Hindlimb muscle (tissue), 1 donor: Measurements from ENCODE around the gene SLC29A3. TPM values are rescaled to one million over a fixed set of nuclear protein-coding genes. Genes with fewer than 3 reads are reported as not detected.
A peak's percentile ranks its signal among the peaks of the same experiment; 100 is the strongest.
"Not testable (repeated sequence)": the region's sequence is repeated elsewhere in the genome, so short reads cannot be mapped to it uniquely, and the experiment has no call there.

Experiments used
- DNase-seq: peaks from one replicate; pipeline ENCODE4 v3.0.0-alpha.2; 2013
- polyA plus RNA-seq: library from polyadenylated mRNA; unstranded; fragments of 120-200 nt; gene quantifications from one replicate; pipeline ENCODE4 v1.2.1, GENCODE V29; 2013; ENCODE audit not compliant: insufficient read length

Gene SLC29A3
- polyA plus RNA-seq, 1 donor, result 3.9 TPM

- no peak for DNase-seq
Measured at GRCh38 chr10:71347587-71348395, 28.7 kb downstream of the SLC29A3 start.

- DNase-seq, result no peak
Measured at GRCh38 chr10:71348850-71349249, 29.8 kb downstream of the SLC29A3 start.

- DNase-seq, result no peak
Measured at GRCh38 chr10:71349406-71349805, 30.3 kb downstream of the SLC29A3 start.

- no peak for DNase-seq
Measured at GRCh38 chr10:71351087-71351486, 32.0 kb downstream of the SLC29A3 start.

- no peak for DNase-seq
Measured at GRCh38 chr10:71351628-71352319, 32.7 kb downstream of the SLC29A3 start.

- DNase-seq, result no peak
Measured at GRCh38 chr10:71353639-71354038, 34.6 kb downstream of the SLC29A3 start.

- DNase-seq, result no peak
Measured at GRCh38 chr10:71354776-71355175, 35.7 kb downstream of the SLC29A3 start.

- DNase-seq, result no peak
Measured at GRCh38 chr10:71355886-71356285, 36.8 kb downstream of the SLC29A3 start.

- no peak for DNase-seq
Measured at GRCh38 chr10:71357792-71358265, 38.8 kb downstream of the SLC29A3 start.

- no peak for DNase-seq
Measured at GRCh38 chr10:71358277-71358676, 39.2 kb downstream of the SLC29A3 start.

GRCh38 chr10:71358906-71359305 is 39.8 kb downstream of the SLC29A3 start:
- not testable (repeated sequence) for DNase-seq

- DNase-seq, result peak; percentile 47
Measured at GRCh38 chr10:71359364-71360046, 40.4 kb downstream of the SLC29A3 start.

GRCh38 chr10:71360735-71361134 is 41.7 kb downstream of the SLC29A3 start:
- no peak for DNase-seq

GRCh38 chr10:71361581-71361980 is 42.5 kb downstream of the SLC29A3 start:
- DNase-seq, result no peak

GRCh38 chr10:71362141-71362540 is 43.1 kb downstream of the SLC29A3 start:
- DNase-seq, result no peak

GRCh38 chr10:71363936-71364335 is 44.9 kb downstream of the SLC29A3 start:
- no peak for DNase-seq

GRCh38 chr10:71365366-71365765 is 46.3 kb downstream of the SLC29A3 start:
- DNase-seq, result no peak

- no peak for DNase-seq
Measured at GRCh38 chr10:71366690-71367089, 47.6 kb downstream of the SLC29A3 start.

GRCh38 chr10:71367271-71367670 is 48.2 kb downstream of the SLC29A3 start:
- no peak for DNase-seq

GRCh38 chr10:71368176-71368575 is 49.1 kb downstream of the SLC29A3 start:
- DNase-seq, result no peak

- no peak for DNase-seq
Measured at GRCh38 chr10:71368643-71369042, 49.6 kb downstream of the SLC29A3 start.

- DNase-seq, result no peak
Measured at GRCh38 chr10:71369602-71370001, 50.5 kb downstream of the SLC29A3 start.

GRCh38 chr10:71370031-71370430 is 51.0 kb downstream of the SLC29A3 start:
- no peak for DNase-seq
